ENCODE results near the gene JHY.

Gene JHY

DNA sequence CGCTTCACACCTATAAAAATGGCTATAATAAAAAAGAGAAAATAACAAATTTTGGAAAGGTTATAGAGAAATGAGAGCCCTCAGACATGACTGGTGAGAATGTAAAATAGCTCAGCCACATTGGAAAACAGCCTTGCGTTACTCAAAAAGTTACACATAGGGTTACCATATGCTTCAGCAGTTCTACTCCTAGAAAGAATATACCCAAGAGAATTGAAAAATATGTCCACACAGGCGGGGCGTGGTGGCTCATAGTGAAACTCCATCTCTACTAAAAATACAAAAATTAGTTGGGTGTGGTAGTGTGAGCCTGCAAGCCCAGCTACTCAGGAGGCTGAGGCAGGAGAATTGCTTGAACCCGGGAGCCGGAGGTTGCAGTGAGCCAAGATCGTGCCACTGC lies 7.6 kb upstream of the JHY start:
- no peak for DNase-seq

DNA sequence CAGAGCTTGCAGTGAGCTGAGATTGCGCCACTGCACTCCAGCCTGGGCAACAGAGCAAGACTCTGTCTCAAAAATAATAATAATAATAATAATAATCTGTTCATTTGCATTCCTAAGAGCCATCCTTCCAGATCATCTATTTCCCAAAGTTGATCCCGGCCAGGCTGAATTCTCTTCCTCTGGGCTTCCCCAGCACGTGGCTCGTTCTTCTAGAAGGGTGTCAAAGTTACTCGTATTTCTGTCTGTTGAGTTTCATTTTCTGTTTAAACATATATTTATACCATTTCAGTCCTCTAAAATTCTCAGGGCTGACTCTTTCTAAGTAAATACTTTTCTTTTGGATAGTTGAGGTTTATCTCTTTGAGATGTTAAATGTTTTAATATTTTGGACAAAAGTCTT lies 4.8 kb upstream of the JHY start:
- DNase-seq, result no peak

DNA sequence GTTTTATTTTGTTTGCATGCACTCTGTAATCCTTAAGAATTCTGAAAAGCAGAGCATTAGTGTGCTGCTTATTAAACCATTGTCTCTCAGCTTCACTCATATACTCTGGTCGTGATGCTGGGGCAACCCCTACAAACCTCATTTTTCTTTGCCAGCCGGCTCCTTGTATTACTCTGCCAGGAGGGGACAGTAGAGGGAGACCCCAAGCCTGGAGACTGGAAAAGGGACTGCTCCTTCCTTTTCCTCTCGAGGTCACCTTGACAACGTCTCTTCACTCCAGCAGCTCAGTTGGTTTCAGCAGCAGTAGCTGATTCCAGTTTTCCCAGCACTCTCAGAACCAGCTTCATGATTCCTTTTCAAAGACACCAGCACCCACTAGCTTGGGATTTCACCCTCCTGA lies 2.8 kb upstream of the JHY start:
- no peak for DNase-seq

DNA sequence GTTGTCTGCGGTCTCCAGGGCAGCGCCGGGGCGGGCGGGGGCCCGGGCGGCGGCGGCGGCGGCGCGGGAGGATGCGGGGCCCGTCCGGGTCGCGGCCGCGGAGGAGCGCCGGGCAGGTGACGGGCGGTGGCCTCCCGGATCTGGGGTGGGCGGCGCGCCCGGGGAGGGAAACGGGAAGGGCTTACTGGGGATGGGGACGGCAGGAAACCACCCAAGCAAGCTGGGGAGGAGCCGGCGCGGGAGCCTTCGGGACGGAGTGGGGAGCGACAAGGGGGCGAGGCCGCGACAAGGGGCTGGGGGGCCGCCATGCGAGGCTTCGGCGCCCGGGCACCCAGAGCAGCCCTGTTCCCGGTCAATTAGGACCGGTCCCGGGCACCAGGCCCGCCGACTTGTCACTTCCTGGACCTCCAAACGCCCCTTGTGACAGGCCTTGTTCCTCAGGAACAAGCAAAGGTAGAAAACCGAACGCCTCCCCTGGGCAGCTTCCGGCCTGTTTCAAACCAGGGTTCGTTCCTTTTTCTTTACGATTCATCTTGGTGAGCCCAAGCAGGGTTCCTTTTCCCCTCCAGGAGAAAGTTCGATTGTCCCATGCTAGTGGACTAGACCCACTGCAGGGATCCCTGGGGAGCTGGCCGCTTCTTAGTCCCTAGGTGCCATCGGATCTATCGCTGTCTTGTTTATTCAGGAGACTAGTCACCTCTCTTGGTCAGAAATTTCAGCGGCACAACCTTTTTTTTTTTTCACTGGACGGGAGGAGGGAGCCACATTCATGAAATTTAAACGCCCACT lies 492 bp downstream of the JHY start:
- DNase-seq, result peak; percentile 43

DNA sequence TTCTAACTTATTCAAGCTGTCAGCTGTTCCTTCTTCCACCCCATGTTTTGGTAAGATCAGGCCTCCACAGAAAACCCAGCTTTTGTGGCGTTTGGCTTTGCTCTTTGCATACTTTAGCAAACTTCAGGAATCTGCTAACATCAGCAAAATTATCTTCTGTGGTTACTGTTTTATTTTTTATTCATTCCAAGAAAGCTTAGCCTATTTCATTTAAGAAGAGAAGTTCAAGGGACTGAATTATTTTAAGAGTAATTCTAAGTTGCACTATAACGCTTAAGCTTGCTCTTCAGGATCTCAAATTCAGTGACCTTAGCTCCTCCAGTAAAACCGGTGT lies 1.1 kb downstream of the JHY start:
- no peak for DNase-seq

DNA sequence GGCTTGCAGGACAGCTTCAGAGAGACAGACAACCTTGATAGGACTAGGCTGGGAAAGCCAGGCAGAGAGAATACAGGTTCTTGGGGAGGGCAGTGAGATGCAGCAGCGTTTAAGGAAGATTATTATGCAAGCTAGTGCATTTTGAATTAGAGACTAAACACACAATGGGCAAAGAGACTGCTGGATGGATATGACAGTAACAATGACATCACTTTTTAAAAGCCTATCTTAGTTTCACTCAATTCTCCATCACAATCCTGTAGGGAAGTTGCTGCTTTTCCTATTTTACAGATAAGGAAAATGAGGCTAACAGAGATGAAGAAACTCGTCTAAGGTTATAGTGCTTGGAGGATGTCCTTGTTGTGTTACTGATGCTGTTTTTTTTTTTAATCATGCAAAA lies 5.6 kb downstream of the JHY start:
- DNase-seq, result no peak

DNA sequence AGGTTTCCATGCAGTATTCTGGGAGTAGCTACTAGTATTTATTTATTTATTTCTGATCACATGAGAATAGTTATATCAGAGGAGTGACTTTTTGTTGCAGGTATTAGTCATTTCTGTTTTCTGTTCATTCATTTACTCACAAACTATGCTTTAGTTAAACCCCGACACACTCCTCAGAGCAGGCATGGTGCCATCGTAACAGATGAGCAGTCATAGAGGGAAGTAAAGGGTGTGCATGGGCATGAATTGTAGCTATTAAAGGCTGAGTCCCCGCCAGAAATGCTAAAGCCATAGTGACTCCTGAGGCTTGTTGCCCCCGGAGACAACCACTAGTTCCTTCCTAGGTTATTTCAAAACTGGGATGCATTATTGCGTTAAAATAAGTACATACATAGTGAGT lies 10.6 kb downstream of the JHY start:
- DNase-seq, result no peak

DNA sequence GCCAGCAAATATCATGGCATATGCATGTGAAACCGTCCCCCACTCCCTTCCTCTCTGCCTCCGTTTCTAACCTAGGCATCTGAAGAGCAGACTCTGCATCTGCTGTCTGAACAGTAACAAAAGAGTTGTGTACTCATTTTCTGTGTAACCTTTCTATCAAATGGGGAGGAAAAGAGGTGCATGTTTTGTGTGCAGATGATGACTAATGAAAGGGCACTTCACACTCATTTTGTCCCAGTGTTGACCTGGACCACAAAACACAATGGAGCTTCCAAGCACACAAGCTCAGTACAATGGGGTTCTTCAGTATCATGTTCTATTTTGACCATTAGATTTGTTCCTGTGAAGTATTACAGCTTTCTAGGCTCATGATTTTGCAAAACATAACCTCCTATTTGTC lies 13.0 kb downstream of the JHY start:
- DNase-seq, result no peak

DNA sequence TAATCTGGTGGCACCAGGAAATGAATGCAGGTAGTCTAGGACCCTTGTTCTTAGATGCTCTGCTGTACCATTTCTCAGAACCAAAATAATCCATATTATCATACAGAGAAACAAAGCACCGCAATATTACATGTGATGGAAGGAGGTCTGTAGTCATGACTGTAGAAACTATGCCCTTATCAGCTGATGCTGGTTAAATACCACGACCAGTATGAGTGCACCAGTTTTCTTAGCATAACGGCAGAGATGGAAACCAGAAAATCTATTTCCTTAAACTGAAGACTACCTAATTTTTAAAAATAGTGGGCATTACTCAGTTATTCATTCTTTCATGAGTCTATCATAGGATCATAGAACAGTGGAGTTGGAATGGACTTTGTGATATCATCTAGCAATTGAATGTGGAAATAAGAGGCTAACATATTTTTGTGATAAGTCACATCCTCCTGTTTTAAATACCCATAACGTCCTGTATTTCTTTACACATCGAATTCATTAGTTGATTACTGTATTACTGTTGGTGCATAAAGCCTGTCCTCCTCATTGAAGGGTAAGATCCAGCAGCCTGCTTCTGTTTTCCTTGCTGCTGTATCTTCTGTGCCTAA lies 15.1 kb downstream of the JHY start:
- no peak for DNase-seq

DNA sequence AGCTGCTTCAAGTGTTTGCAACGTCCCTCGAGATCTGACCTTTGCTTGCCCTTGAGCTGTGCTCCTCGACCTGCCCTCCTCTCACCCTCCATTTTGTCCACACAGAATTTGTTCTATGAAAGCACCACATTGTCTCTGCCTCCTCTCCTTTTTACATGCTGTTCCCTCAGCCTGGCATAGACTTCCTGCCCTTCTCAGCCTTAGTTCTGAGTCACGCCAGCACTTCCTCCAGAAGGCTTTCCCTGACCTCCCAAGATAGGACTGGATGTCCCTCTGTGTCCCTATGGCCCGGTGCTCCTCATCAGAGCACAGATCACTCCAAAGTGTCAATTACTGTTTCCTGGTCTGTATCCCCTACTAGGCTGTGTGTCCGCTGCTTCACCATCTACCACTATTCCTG lies 16.2 kb downstream of the JHY start:
- no peak for DNase-seq

DNA sequence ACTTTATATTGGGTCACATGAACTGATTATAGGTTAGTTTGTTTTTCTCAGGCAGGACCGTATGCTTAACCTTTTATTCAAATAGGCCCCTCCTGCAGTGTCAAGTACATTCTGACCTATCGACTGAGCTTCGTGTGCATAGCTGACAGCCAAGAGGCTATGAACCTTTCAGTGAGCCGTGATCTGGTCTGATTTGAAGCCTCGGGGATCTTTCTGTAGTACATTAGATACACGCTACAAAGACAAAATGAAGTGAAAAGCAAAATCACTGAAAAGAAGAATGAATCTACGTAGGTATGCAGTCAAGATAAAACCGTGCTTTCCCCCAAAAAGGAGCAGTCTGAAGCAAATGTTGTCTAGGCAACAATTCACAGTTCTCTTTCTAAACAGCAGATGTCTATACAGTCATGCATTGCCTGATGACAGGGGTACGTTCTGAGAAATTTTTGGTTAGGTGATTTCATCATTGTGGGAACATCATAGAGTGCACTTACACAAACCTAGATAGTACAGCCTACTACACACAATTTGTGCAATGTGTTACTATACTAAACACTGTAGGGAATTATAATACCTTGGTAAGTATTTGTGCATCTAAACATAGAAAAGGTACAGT lies 18.1 kb downstream of the JHY start:
- DNase-seq, result no peak

DNA sequence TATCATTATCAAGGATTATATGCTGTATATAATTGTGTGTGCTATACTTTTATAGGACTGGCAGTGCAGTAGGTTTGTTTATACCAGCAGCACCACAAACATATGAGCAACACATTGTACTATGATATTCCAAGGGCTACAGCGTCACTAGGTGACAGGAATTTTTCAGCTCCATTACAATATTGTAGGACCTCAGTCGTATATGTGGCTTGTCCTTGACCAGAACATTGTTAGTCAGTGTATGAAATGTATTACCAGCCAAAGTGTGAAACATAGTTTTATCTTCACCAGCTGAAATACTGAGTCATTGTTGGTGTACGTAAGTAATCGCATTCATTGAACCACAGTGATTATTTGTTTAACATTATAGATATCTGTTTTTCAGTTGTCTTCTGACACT lies 20.4 kb downstream of the JHY start:
- DNase-seq, result no peak

DNA sequence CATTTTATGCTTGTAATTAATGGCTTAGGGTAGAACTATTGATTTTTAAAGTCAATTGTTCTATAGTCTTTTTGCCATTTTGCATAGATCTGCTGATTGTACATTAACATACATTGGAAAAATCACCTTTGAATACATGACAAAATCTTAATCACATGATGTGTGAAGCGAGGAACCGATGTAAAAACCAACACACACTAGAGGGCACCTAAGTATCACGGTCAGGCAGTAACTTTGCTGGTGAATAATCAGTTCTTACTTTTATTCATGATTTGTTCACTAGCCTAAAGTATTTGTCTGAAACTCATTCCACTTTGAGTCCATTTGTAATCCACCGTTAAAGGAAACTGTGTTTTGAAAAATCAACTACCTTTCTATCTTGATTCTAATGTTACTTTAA lies 28.2 kb downstream of the JHY start:
- DNase-seq, result no peak

DNA sequence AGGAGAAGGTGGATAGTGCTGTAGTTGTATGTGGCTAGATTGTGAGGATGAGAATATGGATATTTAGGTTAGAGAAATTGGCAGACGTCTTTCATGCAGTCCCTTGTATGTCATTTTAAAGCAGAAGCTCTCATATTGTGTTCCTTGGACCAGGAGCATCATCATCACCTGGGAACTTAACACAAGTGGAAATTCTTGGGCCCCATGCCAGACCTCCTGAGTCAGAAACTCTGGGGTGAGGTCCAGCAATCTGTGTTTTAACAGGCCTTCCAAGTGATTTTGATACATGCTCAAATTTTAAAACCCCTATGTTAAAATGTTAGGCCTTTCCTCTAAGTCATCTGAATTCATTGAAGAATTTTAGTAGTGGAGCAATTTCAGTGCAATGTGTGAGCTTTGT lies 34.8 kb downstream of the JHY start:
- DNase-seq, result no peak

DNA sequence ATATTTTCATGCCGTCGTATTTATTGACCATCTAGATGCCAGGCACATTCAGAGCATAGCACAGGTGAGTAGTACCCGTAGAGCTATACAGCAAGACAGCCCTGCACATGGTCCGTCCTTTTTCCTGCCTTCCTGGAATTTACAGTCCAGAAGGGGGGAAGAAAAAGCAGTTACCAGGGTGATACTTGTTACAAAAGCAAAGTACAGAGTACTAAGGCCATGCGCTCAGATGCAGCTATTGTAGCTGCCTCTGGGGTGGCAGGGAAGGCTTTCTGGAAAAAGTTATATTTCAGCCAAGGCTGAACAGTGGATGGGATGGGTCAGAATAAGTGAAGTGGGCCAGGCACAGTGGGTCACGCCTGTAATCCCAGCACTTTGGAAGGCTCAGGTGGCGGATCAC lies 36.2 kb downstream of the JHY start:
- no peak for DNase-seq

DNA sequence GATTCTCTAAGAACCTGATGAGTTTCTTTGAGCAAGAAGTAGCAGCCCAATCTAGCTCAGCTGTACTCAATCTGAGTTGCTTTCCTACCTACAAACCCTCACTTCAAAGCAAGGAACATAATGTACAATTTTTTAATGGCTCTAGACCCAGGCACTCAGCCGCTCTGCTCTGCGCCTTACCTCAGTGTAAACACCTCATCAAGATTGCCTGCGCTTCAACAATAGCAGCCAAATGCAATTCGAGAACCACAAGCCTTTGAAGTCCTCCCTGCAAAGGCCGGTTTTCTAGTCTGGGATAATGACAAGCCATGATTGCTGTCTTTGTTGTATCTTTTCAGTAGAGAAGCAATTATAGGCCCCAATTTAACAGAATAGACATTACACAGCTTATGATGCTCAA lies 38.0 kb downstream of the JHY start:
- no peak for DNase-seq

DNA sequence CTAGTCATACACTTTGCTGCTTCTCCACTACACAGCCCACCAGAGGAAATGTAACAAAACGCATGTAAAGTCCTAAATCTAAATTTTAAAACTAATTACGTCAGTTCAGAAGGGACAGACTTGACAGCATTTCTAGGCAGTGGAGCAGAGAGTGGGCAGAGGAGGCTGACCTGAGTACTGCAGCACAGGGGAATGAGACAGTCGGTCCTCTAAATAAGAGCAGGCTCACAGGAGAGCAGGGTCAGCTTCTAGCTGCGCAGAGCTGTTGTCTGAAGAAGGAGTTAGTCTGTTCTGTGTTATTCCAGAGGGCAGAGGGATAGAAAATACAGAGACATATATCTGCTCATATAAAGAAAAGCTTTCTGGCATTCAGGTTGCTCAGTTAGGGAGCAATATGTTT lies 40.3 kb downstream of the JHY start:
- DNase-seq, result no peak

DNA sequence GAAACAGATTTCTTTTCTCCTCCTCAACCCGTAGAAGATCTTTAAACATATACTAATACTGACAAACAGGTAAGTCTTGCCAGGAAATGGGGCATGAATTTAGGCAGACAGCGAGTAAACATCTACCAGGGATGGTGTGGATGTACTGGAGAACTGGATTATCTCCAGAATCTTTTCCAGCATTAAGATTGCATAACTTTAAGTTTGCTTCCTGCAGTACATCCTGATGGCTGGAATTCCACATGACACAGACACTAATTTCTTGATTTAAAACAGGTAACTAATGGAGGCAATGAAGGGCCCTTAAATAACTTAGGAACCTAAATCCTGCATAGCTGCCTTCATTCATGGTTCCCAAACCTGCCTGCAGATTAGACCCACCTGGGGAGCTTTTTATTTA lies 40.7 kb downstream of the JHY start:
- DNase-seq, result no peak

DNA sequence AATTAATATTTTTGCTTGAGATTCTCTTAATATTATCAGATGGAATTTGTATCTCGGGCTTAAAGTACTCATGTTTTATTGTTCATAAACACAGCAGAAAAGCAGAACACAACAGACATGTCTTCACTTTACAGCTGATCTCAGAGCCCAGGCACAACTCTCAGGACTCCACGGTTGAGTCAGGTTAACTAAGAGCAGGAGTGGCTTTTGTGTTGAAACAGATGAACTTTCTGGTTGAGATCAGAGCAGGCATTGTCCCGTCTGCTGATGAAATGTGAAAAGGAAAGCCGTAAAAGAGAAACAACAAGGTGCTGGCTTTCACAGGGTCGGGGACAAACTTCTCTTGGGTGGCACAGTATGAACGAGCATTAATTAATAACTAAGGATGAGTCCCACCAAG lies 49.0 kb downstream of the JHY start:
- no peak for DNase-seq

DNA sequence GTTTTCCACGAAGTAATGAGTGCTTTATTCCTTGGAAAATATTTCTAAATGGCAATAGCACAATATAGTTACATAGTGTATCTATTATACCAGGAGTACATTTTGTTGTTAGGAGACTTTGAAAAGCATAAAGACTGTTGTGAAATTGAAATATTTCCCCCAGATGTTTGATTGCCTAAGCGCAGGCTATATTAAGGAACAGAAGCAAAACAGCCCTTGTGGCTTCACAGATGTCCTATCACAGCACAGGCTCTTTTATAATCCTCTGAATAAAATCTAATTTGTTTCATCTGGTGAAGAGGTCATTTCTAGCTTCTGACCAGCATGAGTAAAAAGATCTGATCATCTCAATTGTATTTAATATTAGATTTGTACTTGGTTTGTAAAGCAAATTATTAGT lies 50.9 kb downstream of the JHY start:
- no peak for DNase-seq

DNA sequence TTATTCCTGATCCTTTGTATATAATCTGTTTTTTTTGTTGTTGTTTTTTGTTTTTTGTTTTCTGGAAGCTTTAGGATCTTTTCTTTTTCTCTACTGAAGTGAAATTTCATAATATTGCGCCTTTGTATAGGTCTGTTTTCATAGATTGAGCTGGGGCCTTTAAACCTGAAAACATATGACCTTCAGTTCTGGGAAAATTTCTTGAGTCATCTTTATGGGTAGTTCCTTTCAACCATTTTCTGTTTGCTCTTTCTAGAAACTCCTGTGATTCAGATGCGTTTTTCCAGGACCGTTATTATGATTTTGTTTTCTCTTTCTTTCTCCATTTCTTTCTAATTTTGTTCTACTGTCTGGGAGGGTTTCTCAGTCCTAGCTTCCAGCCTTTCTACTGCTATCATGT lies 55.4 kb downstream of the JHY start:
- no peak for DNase-seq

DNA sequence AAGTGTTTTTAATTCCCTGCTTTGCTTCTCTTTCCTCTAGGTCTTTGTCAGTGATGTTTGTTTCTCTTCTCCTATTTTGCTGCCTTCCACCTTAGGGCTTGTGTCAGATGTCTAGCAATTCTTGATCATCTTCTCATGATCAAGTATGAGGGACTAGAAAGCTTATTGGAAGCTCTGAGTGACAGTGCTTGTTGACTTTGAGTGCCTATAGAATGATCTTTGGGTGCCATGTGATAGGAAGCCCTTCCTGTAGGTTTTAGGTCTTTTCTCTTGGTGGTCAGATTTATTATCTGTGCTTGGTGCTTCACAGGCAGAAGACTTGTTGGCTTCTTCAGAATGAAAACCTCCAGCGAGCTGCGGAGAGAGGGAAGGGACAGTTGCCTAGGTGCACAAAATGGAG lies 56.0 kb downstream of the JHY start:
- no peak for DNase-seq

DNA sequence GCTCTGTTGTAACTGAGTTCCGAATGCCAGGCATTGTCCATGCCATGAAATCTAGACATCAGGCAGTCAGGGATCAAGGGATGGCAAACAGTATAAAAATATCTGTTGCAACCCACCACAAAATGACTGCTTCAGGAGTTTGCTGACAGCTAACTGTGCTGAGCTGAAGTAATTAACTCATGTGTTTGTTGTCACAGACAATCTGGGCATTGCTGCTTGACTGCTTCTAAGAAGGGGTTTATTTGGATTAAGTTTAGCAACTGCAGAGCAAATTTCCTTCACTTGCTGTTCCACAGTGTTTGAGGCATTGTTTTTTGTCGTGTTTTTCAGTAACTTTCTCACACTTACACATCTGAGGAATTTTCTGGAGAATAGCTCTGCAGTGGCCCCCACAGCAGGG lies 68.7 kb downstream of the JHY start:
- no peak for DNase-seq

DNA sequence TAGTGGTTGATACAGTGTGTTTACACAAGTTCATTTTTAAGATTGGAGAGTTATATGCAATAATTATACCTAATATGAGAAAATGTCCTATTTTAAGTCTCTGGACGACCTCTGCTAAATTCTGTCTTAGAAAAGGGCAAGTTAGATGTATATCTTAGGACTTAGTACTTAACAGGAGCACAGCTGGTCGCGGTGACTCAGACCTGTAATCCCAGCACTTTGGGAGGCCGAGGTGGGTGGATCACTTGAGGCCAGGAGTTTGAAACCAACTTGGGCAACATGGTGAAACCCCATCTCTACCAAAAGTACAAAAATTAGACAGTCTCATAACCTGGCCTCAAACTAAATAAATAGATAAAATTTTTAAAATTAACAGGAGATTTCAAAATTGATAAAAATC lies 71.9 kb downstream of the JHY start:
- DNase-seq, result no peak

DNA sequence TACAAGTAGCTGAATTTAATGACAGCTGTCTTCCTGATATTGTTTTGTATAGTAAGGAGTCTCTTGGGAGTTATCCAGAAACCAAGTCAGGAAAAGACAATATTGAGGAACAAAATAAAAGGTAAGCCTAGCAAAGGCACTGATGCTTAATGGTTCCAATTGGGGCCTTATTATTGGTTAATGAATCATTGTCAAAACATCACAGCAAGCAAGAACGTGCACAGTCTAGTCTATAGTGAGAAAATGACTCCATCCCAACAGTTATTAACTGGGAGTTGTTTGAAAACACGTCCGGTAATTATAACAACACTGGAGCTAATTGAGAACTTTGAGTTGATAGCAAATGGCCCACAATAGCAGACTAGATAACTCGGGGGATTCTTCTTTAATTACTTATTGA lies 81.4 kb downstream of the JHY start:
- DNase-seq, result no peak

All from stimulated activated naive CD4-positive, alpha-beta T cell treated with Interleukin-2 at 50 U/mL for 16 hours (primary cell).